ENCODE data around the gene ALG8. TPM values are rescaled to one million over a fixed set of nuclear protein-coding genes. Genes with fewer than 3 reads are reported as not detected.

Gene ALG8
- total RNA-seq, 1 donor from 2014 or later: 43.7 TPM

DNA sequence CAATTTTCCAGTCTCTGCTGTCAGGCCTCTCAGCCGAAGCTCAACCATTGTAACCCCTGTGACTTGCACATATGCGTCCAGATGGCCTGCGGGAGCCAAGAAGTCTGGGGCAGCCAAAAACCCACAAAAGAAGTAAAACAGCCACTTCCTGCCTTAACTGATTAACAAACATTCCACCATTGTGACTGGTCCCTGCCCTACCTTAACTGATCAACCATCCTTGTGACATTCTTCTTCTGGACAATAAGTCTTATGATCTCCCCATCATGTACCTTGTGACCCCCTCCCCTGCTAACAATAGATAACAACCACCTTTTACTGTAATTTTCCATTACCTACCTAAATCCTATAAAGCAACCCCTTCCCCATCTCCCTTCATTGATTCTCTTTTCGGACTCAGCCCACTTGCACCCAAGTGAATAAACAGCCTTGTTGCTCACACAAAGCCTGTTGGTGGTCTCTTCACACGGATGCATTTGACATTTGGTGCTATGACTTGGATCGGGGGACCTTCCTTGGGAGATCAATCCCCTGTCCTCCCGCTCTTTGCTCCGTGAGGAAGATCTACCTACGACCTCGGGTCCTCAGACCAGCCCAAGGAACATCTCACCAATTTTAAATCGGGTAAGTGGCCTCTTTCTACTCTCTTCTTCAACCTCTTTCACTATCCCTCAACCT is 58.5 kb downstream of the ALG8 start:
- Histone ChIP-seq H3K4me3 (ENCODE audit: insufficient read depth, low read depth, low read length) (no peak overlapping the region), H3K4me1 (ENCODE audit: insufficient read depth, low read length) (peaks cover 34% of the 10 kb centered on the region), H2AFZ (ENCODE audit: low read depth, low read length) (peak overlapping the region; percentile 20), H4K20me1 (ENCODE audit: insufficient read depth, low read length) (peaks cover 29% of the 10 kb centered on the region), H3K36me3 (ENCODE audit: insufficient read depth, low read length) (no peaks in the 10 kb centered on the region), H3K79me2 (ENCODE audit: insufficient read depth, low read length) (peaks cover 41% of the 10 kb centered on the region), H3K27ac (ENCODE audit: low read depth, low read length) (peak overlapping the region; percentile 92), H3K9me3 (ENCODE audit: insufficient read depth, low read depth, low read length) (no peaks in the 10 kb centered on the region), H3K4me2 (ENCODE audit: low read length) (peak overlapping the region; percentile 94), H3K9ac (ENCODE audit: low read length) (peak overlapping the region; percentile 95), H3K27me3 (ENCODE audit: insufficient read depth, low read length) (no peaks in the 10 kb centered on the region)
- peaks cover 14% of the 10 kb centered on the region for H3K4me1 Mint-ChIP-seq (ENCODE audit: low read depth, unreplicated experiment)
- H3K27ac Mint-ChIP-seq (ENCODE audit: unreplicated experiment): peak overlapping the region; percentile 87
- no peaks in the 10 kb centered on the region for H3K9me3 Mint-ChIP-seq (ENCODE audit: unreplicated experiment)
- H3K27me3 Mint-ChIP-seq (ENCODE audit: low read depth, unreplicated experiment): no peaks in the 10 kb centered on the region
- TF ChIP-seq, protein P1, sequence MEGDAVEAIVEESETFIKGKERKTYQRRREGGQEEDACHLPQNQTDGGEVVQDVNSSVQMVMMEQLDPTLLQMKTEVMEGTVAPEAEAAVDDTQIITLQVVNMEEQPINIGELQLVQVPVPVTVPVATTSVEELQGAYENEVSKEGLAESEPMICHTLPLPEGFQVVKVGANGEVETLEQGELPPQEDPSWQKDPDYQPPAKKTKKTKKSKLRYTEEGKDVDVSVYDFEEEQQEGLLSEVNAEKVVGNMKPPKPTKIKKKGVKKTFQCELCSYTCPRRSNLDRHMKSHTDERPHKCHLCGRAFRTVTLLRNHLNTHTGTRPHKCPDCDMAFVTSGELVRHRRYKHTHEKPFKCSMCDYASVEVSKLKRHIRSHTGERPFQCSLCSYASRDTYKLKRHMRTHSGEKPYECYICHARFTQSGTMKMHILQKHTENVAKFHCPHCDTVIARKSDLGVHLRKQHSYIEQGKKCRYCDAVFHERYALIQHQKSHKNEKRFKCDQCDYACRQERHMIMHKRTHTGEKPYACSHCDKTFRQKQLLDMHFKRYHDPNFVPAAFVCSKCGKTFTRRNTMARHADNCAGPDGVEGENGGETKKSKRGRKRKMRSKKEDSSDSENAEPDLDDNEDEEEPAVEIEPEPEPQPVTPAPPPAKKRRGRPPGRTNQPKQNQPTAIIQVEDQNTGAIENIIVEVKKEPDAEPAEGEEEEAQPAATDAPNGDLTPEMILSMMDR (IDR thresholded peaks at IDR 0.05; ENCODE audit: insufficient read depth, low read depth, low read length): no peak
- TF ChIP-seq EZH2 (IDR thresholded peaks at IDR 0.05; ENCODE audit: insufficient read depth, low read length): no peak
- DNase-seq (ENCODE audit: low read depth): peak; percentile 98
- peak overlapping the region; percentile 95 for H3K4me3 Mint-ChIP-seq (ENCODE audit: unreplicated experiment)
- no peaks in the 10 kb centered on the region for H3K36me3 Mint-ChIP-seq (ENCODE audit: low read depth, unreplicated experiment)
- FAIRE-seq: no peak

- Histone ChIP-seq H3K4me2 (ENCODE audit: low read length) (peak overlapping the region; percentile 94), H3K9me3 (ENCODE audit: insufficient read depth, low read depth, low read length) (no peaks in the 10 kb centered on the region), H3K36me3 (ENCODE audit: insufficient read depth, low read length) (no peaks in the 10 kb centered on the region), H3K27ac (ENCODE audit: low read depth, low read length) (peak overlapping the region; percentile 92), H3K9ac (ENCODE audit: low read length) (peak overlapping the region; percentile 95), H4K20me1 (ENCODE audit: insufficient read depth, low read length) (peaks cover 36% of the 10 kb centered on the region), H3K27me3 (ENCODE audit: insufficient read depth, low read length) (no peaks in the 10 kb centered on the region), H3K4me3 (ENCODE audit: insufficient read depth, low read depth, low read length) (peak overlapping the region; percentile 89), H3K4me1 (ENCODE audit: insufficient read depth, low read length) (peaks cover 34% of the 10 kb centered on the region), H3K79me2 (ENCODE audit: insufficient read depth, low read length) (peaks cover 48% of the 10 kb centered on the region), H2AFZ (ENCODE audit: low read depth, low read length) (peak overlapping the region; percentile 82)
- H3K4me1 Mint-ChIP-seq (ENCODE audit: low read depth, unreplicated experiment): peaks cover 14% of the 10 kb centered on the region
- no peaks in the 10 kb centered on the region for H3K27me3 Mint-ChIP-seq (ENCODE audit: low read depth, unreplicated experiment)
- H3K4me3 Mint-ChIP-seq (ENCODE audit: unreplicated experiment): peak overlapping the region; percentile 95
- DNase-seq (ENCODE audit: low read depth) (no peak), FAIRE-seq (no peak)
- H3K36me3 Mint-ChIP-seq (ENCODE audit: low read depth, unreplicated experiment): no peaks in the 10 kb centered on the region
- no peaks in the 10 kb centered on the region for H3K9me3 Mint-ChIP-seq (ENCODE audit: unreplicated experiment)
- H3K27ac Mint-ChIP-seq (ENCODE audit: unreplicated experiment): peak overlapping the region; percentile 87
- no peak for TF ChIP-seq EZH2 (IDR thresholded peaks at IDR 0.05; ENCODE audit: insufficient read depth, low read length)
- TF ChIP-seq, protein P1 (IDR thresholded peaks at IDR 0.05; ENCODE audit: insufficient read depth, low read depth, low read length): no peak
Observed at GRCh38 chr11:78080084-78080817, 59.2 kb downstream of the ALG8 start.
